A549 (cell line): ENCODE data around the gene CADM2.

Experiments used
- MYC ChIP-seq: IDR thresholded peaks from 2 replicates; pipeline ENCODE4 v1.6.1; 2012; ENCODE audit warnings: mild to moderate bottlenecking, inconsistent platforms, low read length, improper control_type of control experiment, borderline replicate concordance
- TF ChIP-seq, protein P1 (sequence below): fragments of 200-600 bp; sonication (generic); IDR thresholded peaks from 2 replicates; pipeline ENCODE4 v1.6.1; 2016; ENCODE audit warnings: antibody characterized with exemption, mild to moderate bottlenecking, moderate library complexity

DNA sequence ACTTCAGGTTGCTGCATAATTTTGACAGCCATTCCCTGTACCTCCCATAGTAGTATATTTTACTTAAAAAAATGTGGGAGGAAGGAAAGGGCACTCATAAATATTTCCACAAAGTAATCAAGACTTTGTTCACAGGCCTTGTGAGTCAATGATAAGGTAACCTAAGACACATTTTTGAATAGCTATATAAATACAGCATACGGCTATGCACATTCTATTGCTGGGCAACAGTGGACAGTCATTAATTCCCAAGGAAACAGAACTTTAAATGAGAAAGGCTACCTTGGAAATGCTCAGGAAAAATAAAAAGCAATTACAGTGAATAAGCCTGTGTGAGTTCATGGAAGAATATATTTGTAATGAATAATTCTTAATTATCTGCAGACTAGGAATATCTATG, 144.0 kb downstream of the CADM2 start:
- no peak for TF ChIP-seq MYC
- TF ChIP-seq, protein P1, sequence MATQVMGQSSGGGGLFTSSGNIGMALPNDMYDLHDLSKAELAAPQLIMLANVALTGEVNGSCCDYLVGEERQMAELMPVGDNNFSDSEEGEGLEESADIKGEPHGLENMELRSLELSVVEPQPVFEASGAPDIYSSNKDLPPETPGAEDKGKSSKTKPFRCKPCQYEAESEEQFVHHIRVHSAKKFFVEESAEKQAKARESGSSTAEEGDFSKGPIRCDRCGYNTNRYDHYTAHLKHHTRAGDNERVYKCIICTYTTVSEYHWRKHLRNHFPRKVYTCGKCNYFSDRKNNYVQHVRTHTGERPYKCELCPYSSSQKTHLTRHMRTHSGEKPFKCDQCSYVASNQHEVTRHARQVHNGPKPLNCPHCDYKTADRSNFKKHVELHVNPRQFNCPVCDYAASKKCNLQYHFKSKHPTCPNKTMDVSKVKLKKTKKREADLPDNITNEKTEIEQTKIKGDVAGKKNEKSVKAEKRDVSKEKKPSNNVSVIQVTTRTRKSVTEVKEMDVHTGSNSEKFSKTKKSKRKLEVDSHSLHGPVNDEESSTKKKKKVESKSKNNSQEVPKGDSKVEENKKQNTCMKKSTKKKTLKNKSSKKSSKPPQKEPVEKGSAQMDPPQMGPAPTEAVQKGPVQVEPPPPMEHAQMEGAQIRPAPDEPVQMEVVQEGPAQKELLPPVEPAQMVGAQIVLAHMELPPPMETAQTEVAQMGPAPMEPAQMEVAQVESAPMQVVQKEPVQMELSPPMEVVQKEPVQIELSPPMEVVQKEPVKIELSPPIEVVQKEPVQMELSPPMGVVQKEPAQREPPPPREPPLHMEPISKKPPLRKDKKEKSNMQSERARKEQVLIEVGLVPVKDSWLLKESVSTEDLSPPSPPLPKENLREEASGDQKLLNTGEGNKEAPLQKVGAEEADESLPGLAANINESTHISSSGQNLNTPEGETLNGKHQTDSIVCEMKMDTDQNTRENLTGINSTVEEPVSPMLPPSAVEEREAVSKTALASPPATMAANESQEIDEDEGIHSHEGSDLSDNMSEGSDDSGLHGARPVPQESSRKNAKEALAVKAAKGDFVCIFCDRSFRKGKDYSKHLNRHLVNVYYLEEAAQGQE = no peak
